ENCODE data around the gene LAIR1.

DNA sequence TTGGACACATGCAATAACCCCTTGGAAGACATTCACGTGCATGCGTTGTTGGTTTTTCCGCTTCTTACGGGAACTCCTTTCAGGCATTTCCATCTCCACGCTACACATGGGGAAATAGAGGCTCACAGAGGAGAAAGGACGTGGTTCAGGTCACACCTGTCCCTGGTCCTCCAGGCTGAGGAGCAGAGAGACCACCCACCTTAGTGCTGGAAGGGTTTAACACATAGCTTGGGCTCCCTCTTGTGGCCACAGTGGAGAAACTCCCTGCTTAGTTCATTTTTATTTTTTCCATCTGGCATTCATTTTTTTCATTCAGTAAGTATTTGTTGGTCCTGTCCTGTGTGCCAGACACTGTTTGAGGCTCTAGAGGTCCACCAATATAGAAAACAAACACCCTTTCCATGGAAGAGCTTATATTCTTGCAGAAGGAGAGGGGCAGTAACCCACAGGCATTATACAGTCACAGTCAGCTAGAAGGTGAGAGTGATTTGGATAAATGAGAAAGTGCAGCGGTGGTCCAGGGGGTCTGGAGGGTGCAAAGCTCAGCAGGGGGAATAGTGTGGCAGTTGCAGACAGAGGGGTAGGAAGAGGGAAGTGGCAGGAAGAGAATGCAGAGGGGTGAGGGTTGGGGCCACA is 26.3 kb upstream of the LAIR1 start:
- TF ChIP-seq EZH2 (IDR thresholded peaks at IDR 0.05; ENCODE audit: insufficient read depth, low read length): no peak
- TF ChIP-seq, protein P1, sequence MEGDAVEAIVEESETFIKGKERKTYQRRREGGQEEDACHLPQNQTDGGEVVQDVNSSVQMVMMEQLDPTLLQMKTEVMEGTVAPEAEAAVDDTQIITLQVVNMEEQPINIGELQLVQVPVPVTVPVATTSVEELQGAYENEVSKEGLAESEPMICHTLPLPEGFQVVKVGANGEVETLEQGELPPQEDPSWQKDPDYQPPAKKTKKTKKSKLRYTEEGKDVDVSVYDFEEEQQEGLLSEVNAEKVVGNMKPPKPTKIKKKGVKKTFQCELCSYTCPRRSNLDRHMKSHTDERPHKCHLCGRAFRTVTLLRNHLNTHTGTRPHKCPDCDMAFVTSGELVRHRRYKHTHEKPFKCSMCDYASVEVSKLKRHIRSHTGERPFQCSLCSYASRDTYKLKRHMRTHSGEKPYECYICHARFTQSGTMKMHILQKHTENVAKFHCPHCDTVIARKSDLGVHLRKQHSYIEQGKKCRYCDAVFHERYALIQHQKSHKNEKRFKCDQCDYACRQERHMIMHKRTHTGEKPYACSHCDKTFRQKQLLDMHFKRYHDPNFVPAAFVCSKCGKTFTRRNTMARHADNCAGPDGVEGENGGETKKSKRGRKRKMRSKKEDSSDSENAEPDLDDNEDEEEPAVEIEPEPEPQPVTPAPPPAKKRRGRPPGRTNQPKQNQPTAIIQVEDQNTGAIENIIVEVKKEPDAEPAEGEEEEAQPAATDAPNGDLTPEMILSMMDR (IDR thresholded peaks at IDR 0.05; ENCODE audit: insufficient read depth, low read depth, low read length): peak; percentile 67

Data from astrocyte (in vitro differentiated cells and primary cell).